HepG2 (cell line): ENCODE measurements around the gene CADM3. TPM values are rescaled to one million over a fixed set of nuclear protein-coding genes. Genes with fewer than 3 reads are reported as not detected.

Experiments used
- polyA plus RNA-seq, 8 experiments: library from polyadenylated mRNA; depleted of rRNA in 3 of 8; stranded (reverse) in 7 of 8; unstranded in 1 of 8; fragments of >200 nt; fragmentation: Illumina TruSeq in 4 of 8; extraction: Trizol in 4 of 8; gene quantifications; 2 replicates each; pipeline versions ENCODE4 v1.2.1 to v1.2.3, GENCODE V29; 2011 to 2016; ENCODE audit warnings: low read depth in 4 of 8, missing spikeins in 1 of 8, mixed read lengths in 1 of 8; ENCODE audit not compliant: insufficient read depth in 1 of 8
- small RNA-seq, 3 experiments: library from RNA; depleted of rRNA; stranded (forward); fragments of <200 nt; gene quantifications; one replicate each; pipeline ENCODE3, GENCODE V24; 2012; ENCODE audit warnings: low read depth in 2 of 3, low replicate concordance in 1 of 3; ENCODE audit not compliant: insufficient read length in 3 of 3, insufficient read depth in 2 of 3
- total RNA-seq, 5 experiments: library from RNA; depleted of rRNA; stranded (reverse); fragments of >200 nt; fragmentation: Illumina TruSeq; extraction: Trizol; gene quantifications; 2 replicates each; pipeline ENCODE4 v1.2.3, GENCODE V29; 2016; ENCODE audit warnings: low read depth in 1 of 5

Gene CADM3
- total and polyA plus RNA-seq, 2 of the 13 experiments (the other 11 are each of a cell fraction or from before 2014, with no cell fraction given): not detected

Small RNAs within 50 kb of the gene (small RNA-seq; reads per million reads assigned to genes)
- gene RNA5SP60: 0 reads per million in 3 experiments

Other genes with a start within 250 kb of the CADM3 start
- not detected in 2 replicates for gene PYHIN1, start 240.1 kb upstream of the CADM3 start, total RNA-seq (2016; rRNA removed; fragmentation: Illumina TruSeq; extraction: Trizol)
- not detected in 2 replicates for gene PYHIN1, start 240.1 kb upstream of the CADM3 start, polyA plus RNA-seq (2011; rRNA removed)
- not detected in 2 replicates for gene IFI16, start 161.7 kb upstream of the CADM3 start, total RNA-seq (2016; rRNA removed; fragmentation: Illumina TruSeq; extraction: Trizol)
- gene IFI16, start 161.7 kb upstream of the CADM3 start, polyA plus RNA-seq (2011; rRNA removed): 0.04 TPM in 1 of 2 replicates, not detected in the other
- not detected in 2 replicates for gene AIM2, start 94.8 kb upstream of the CADM3 start, total RNA-seq (2016; rRNA removed; fragmentation: Illumina TruSeq; extraction: Trizol)
- not detected in 2 replicates for gene AIM2, start 94.8 kb upstream of the CADM3 start, polyA plus RNA-seq (2011; rRNA removed)
- gene ACKR1, start 33.3 kb downstream of the CADM3 start, total RNA-seq (2016; rRNA removed; fragmentation: Illumina TruSeq; extraction: Trizol): not detected in 2 replicates
- not detected in 2 replicates for gene ACKR1, start 33.3 kb downstream of the CADM3 start, polyA plus RNA-seq (2011; rRNA removed)
- gene FCER1A, start 130.7 kb downstream of the CADM3 start, total RNA-seq (2016; rRNA removed; fragmentation: Illumina TruSeq; extraction: Trizol): not detected in 2 replicates
- gene FCER1A, start 130.7 kb downstream of the CADM3 start, polyA plus RNA-seq (2011; rRNA removed): not detected in 2 replicates